ENCODE measurements around the gene ZNF77. TPM values are rescaled to one million over a fixed set of nuclear protein-coding genes. Genes with fewer than 3 reads are reported as not detected.

ZNF77 gene
- total and polyA plus RNA-seq, 10 of the 15 experiments (the other 5 are each of a cell fraction or from before 2014, with no cell fraction given) = 1.9 to 4.7 (median 3.0) TPM

- RAD21 ChIA-PET (ENCODE audit: unreplicated experiment) = no interaction called here
- SMC1A ChIA-PET (ENCODE audit: uncharacterized antibody, unreplicated experiment) = interaction anchor here (1.0 kb wide), 1 partner anchor 12 kb away, joined by 3 read pairs; no protein-coding TSS in a partner anchor
- Histone ChIP-seq H4K20me1 (ENCODE audit: control insufficient read depth, insufficient read depth) (no peaks in the 10 kb centered on the region), H3K36me3 (ENCODE audit: control insufficient read depth in 2 of 2, insufficient read depth in 2 of 2, low read length in 1 of 2) (peaks cover 5 to 12% of the 10 kb centered on the region in 2 experiments), H3K79me2 (ENCODE audit: control insufficient read depth, insufficient read depth, low read length) (no peaks in the 10 kb centered on the region; the same call in 1 of the 2 replicates), H3K27ac (ENCODE audit: control insufficient read depth, insufficient read depth) (no peak overlapping the region), H3K4me2 (ENCODE audit: control insufficient read depth, insufficient read depth) (no peak overlapping the region), H3K9ac (ENCODE audit: control insufficient read depth, insufficient read depth, low read length) (no peak overlapping the region), H3K4me3 (no peak overlapping the region), H3K27me3 (replicated peaks in 1 of 2; ENCODE audit: control insufficient read depth in 2 of 2, insufficient read depth in 2 of 2, low read length in 1 of 2) (no peaks in the 10 kb centered on the region), H3K4me1 (ENCODE audit: control insufficient read depth, insufficient read depth, low read length) (no peaks in the 10 kb centered on the region), H3K9me3 (replicated peaks; ENCODE audit: control insufficient read depth, insufficient read depth, low read length) (peaks cover 28% of the 10 kb centered on the region), H2AFZ (ENCODE audit: control insufficient read depth, low read depth, low read length) (no peak overlapping the region)
- no peak for TF ChIP-seq POLR2AphosphoS2 (IDR thresholded peaks at IDR 0.05; ENCODE audit: low read depth, low read length)
- in situ Hi-C loops (cut with MboI) (no loop called here), intact Hi-C loops (cut with micrococcal nuclease; ENCODE audit: unreplicated experiment) (no loop called here)
- POLR2A ChIA-PET = no interaction called here
- ATAC-seq = no peak
- BruUV-seq (replicated peaks) = no TSS peak
- FAIRE-seq = no peak
- no peak for DNase-seq (ENCODE audit: low read depth, low spot score)
- CTCF ChIA-PET = interaction anchor here (1.4 kb wide), 1 partner anchor 25 kb away, joined by 4 read pairs; no protein-coding TSS in a partner anchor
- WGBS (ENCODE audit: insufficient coverage, insufficient replicate concordance, low lambda C conversion rate, missing lambda C conversion rate) = 99% methylated on average over 5 of the region's 5 CpGs
Measured at GRCh38 chr19:2912306-2912705, 32.5 kb downstream of the ZNF77 start.

- H3K4me3 ChIP-seq = no peak overlapping the region
- whole genome bisulfite sequencing (ENCODE audit: insufficient coverage, insufficient replicate concordance, low lambda C conversion rate, missing lambda C conversion rate) = 93% methylated on average over 20 of the region's 20 CpGs
- no peak overlapping the region for H3K4me2 ChIP-seq (ENCODE audit: control insufficient read depth, insufficient read depth)
- 0 out of 4 replicates have a peak, but pooled peaks cover 0 to 3% of the 10 kb centered on the region in 2 experiments for H3K36me3 ChIP-seq (ENCODE audit: control insufficient read depth in 2 of 2, insufficient read depth in 2 of 2, low read length in 1 of 2)
- no peaks in the 10 kb centered on the region; the same call in 1 of the 3 replicates for H3K9me3 ChIP-seq (replicated peaks; ENCODE audit: control insufficient read depth, insufficient read depth, low read length)
- RAD21 ChIA-PET (ENCODE audit: unreplicated experiment) = no interaction called here
- CTCF ChIA-PET = interaction anchor here (0.8 kb wide), 1 partner anchor 45 kb away, joined by 3 read pairs; no protein-coding TSS in a partner anchor
- DNase-seq (ENCODE audit: low read depth, low spot score) (no peak), ATAC-seq (no peak), FAIRE-seq (no peak)
- TF ChIP-seq SMAD5 (IDR thresholded peaks at IDR 0.05; ENCODE audit: low read depth) (no peak), MXI1 (IDR thresholded peaks at IDR 0.05; ENCODE audit: low read depth, low read length) (no peak), NRF1 (conservative IDR thresholded peaks at IDR 0.05; ENCODE audit: low read depth, low read length) (no peak)
- H3K27ac ChIP-seq (ENCODE audit: control insufficient read depth, insufficient read depth) = no peak overlapping the region
- H3K9ac ChIP-seq (ENCODE audit: control insufficient read depth, insufficient read depth, low read length) = no peak overlapping the region
- BruUV-seq (replicated peaks) = no TSS peak
- H3K27me3 ChIP-seq (replicated peaks in 1 of 2; ENCODE audit: control insufficient read depth in 2 of 2, insufficient read depth in 2 of 2, low read length in 1 of 2) = no peaks in the 10 kb centered on the region
- SMC1A ChIA-PET (ENCODE audit: uncharacterized antibody, unreplicated experiment) = no interaction called here
- in situ Hi-C loops (cut with MboI) = no loop called here
- peaks cover 10% of the 10 kb centered on the region for H3K79me2 ChIP-seq (ENCODE audit: control insufficient read depth, insufficient read depth, low read length)
- POLR2A ChIA-PET = no interaction called here
- no peaks in the 10 kb centered on the region for H4K20me1 ChIP-seq (ENCODE audit: control insufficient read depth, insufficient read depth)
- intact Hi-C loops (cut with micrococcal nuclease; ENCODE audit: unreplicated experiment) = no loop called here
- no peaks in the 10 kb centered on the region for H3K4me1 ChIP-seq (ENCODE audit: control insufficient read depth, insufficient read depth, low read length)
- H2AFZ ChIP-seq (ENCODE audit: control insufficient read depth, low read depth, low read length) = no peak overlapping the region
Measured at GRCh38 chr19:2906631-2907195, 38.1 kb downstream of the ZNF77 start.

Data from GM12878 (cell line).